Stimulated activated CD4-positive, alpha-beta T cell treated with anti-CD3 and anti-CD28 coated beads, TNF-alpha, amount 100 ng/mL, for 4 hours (primary cell): Measurements from ENCODE around the gene ITGA3.

ENCODE experiments used
- DNase-seq, 3 experiments: peaks; one replicate each; pipeline ENCODE4 v3.0.0-alpha.2; 2020; ENCODE audit warnings: low read depth in 3 of 3

The ITGA3 gene

GRCh38 chr17:50109785-50110184 lies 53.9 kb downstream of the ITGA3 start:
- DNase-seq, result no peak

DNA sequence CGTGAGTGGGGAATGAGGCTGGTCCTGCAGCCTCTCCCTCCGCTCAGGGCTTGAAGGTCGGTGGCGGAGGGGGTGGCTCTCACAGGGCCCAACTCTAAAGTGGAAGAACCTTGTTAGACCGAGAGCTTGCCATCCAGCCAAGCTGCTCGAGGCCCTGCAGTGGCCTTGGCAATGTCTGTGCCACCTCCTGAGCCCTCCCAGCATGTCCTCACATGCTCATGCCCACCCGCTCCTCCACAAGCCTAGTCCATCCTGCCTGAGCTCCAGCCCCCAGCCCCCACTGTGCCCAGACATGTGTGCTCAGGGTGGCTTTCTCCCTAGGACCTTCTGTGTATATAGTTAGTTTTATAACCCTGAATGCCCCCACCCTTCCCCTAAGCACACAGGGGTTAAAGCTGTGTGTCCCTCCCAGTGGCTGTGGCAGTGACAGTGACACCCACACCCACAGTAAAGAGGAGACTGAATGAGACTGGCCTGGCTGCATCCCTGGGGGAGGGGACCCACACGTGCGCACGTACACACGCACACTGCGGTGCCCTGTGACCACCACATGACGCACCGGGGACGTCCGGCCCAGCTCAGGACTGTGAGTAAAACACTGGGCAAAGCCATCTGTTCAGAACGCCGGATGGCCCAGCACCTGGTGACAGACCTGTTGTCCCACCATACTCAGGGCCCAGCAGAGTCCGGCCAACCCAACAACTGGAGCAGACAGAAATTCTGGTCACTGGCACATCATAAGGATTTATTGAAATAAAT lies 54.9 kb downstream of the ITGA3 start:
- DNase-seq, result no peak

GRCh38 chr17:50111673-50112655 lies 56.1 kb downstream of the ITGA3 start:
- DNase-seq, result no peak

DNA sequence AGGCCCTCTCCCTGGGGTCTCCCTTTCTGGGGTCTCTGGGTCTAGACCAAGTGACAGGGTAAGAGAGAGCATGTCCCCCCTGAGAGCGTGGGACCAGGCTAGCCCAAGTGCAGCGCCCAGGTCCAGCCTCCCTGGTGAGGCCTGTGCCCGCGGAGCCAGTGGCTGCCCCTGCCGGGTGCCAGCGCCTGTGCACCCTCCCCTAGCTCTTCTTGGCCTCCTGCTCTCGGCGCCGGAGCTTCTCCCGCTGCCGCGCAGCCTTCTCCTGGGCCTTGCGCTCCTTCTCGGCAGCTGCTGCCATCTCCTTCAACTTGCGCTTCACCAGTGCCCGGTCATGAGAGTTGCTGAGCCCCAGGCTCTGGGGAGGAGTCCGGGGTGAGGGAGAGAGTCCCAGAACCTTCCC lies 56.8 kb downstream of the ITGA3 start:
- no peak for DNase-seq

- no peak for DNase-seq
These were observed 57.9 kb downstream of the ITGA3 start for GRCh38 chr17:50113624-50114320.

GRCh38 chr17:50114401-50114800 lies 58.5 kb downstream of the ITGA3 start:
- DNase-seq, result no peak

- DNase-seq, result no peak
These were observed 59.0 kb downstream of the ITGA3 start for GRCh38 chr17:50114849-50115357.

GRCh38 chr17:50115756-50116155 lies 59.8 kb downstream of the ITGA3 start:
- no peak for DNase-seq

GRCh38 chr17:50117202-50118051 lies 61.5 kb downstream of the ITGA3 start:
- peak in 2 of 3 experiments; percentile 38 to 47 for DNase-seq

DNA sequence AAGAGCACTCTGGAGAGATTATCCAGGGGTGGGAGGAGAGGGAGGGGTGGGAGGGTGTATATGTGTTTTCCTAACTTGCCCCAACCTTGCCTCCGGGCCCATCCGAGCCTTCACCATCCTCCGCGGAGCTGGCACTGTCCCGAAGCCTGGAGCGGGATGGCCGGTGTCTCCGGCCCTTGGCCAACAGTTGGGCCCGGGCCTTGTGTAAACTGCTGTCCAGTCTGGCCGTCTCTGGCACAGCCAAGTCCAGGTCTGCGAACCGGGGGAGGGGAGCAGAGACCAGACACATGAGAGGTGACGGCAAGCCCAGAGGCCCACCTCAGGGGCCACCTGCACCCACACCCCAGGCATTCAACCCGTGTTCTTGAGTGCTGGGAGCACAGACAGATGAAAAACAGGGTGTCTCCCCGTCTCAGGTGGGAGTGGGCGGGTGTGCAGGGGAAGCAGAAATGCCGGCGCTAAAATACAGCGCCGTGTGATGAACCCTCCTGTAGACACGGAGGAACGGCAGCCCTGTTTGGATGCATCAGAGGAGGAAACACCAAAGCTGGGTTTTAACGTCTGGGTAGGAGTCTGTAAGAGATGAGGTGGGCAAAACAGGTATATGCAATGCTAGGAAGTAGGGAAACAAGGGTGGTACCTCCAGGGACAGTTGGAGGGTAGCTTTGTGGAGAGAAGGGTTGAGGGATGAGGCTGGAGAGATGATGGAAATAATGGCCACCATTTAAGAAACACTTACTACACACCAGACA lies 62.3 kb downstream of the ITGA3 start:
- DNase-seq, result no peak

- DNase-seq, result no peak
These were observed 62.9 kb downstream of the ITGA3 start for GRCh38 chr17:50118828-50119218.

- no peak for DNase-seq
These were observed 64.8 kb downstream of the ITGA3 start for GRCh38 chr17:50120475-50121253.

- no peak for DNase-seq
These were observed 67.0 kb downstream of the ITGA3 start for GRCh38 chr17:50122945-50123344.

GRCh38 chr17:50123649-50124349 lies 67.9 kb downstream of the ITGA3 start:
- no peak for DNase-seq

DNA sequence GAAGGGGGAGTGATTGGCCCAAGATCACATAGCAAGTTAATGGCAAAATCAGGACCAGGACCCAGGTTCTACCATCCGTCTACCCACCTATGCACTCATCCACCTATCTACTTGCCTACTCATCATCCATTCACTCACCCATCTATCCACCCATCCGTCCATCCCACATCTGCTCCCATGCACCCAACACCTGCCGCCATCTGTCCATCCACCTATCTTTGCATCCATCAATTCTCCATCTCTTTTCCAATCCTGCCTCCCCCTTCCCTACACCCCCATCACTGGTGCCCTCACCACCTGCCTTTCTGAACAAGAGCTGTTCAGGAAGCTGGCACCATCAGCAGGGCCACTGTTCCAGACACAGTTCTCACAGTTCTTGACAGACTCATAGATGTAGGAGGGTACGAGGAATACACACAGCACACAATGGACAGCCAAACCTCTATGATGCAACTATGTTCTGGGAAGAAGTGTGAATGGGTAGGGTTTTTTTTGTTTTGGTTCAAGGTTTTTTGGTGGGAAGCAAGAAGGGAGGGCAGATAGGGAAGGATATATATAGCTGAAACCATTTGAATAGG lies 69.6 kb downstream of the ITGA3 start:
- DNase-seq, result no peak

- no peak for DNase-seq
These were observed 71.9 kb downstream of the ITGA3 start for GRCh38 chr17:50127697-50128361.

DNA sequence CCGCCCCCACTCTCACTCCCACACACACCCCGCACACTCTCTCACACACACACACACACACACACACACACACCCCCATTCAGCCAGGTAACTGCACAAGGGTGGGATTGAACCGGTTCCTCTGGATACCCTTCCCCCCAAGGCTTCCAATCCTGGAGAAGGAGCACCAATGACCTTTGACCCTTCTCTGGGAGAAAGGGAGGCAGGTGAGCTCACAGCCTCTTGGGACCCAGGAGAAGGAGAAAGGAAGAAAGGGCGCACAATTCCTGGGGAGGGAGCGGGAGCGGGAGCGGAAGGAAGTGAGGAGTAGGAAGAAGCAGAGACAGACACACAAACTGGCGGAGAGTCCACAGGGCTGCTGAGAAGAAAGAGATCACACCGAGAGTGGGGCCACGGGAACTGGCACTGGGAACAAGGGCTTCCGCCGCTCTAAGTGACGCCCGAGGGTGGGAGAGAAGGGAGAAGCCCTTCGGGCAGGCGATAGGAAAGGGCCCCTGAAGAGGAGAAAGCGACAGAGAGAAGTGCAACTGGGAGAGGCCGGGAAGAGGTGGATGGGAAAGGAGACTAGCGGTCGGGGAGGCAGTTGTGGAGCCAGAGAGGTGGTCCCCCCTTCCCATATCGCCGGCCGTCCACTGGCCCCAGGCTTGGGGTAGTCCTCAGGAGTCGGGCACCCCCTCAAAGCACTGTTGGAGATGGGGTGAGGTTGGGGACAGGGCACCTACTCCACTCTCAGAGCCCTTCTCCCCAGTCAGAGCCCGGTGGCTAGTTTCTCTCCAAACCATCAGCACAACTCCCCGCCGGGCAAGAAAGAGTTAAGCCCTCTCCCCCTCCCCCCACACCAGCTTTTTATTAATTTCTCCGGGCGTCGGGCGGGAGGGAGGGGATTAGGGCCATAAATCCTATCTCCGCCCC lies 72.8 kb downstream of the ITGA3 start:
- DNase-seq, result no peak
